GM21723 (cell line): ENCODE measurements around the gene SLC6A11.

ENCODE experiments used
- ATAC-seq: cut with Tn5 transposase; IDR thresholded peaks from one replicate; pipeline ENCODE4 v1.9.1; 2021; ENCODE audit warnings: mild to moderate bottlenecking, moderate library complexity; ENCODE audit not compliant: unreplicated experiment

Gene SLC6A11

DNA sequence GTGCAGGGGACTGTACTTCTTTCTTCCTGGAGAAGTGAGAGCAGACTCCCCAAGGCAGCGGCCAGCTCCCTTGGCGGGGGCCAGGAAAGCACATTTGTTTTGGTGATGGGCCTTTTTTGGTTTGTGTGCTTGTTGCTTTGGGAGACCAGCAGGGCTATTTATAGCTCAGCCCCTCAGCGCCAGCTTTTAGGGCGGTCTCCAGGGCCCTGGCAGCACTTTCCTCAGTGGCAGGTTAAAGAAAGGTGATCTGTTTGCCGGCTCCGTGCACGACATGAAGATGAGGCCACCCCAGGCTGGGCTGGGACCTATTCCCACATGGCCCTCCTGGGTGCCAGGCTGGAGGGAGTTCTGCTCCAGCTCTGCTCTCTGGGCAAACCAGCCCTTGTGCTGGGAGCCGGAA lies 21.8 kb downstream of the SLC6A11 start:
- ATAC-seq, result no peak

DNA sequence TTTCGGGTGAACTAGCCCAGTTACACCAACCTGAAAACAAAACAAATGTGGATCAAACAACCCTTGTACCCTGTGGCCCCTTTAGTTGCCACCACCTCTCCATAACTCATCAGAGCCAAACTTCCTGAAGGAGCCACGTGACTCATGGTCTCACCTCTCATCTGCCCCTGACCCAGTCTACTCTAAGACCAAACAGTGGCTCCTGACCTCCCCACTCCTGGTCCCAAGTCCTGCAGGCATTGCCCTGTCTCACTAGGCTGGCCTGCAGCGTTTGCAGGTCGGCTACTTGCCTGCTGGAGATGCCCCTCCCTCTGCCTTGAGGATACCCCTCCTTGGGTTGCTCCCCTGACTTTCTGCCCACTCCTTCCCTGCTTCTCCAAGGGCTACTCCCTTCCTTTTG lies 23.1 kb downstream of the SLC6A11 start:
- no peak for ATAC-seq

DNA sequence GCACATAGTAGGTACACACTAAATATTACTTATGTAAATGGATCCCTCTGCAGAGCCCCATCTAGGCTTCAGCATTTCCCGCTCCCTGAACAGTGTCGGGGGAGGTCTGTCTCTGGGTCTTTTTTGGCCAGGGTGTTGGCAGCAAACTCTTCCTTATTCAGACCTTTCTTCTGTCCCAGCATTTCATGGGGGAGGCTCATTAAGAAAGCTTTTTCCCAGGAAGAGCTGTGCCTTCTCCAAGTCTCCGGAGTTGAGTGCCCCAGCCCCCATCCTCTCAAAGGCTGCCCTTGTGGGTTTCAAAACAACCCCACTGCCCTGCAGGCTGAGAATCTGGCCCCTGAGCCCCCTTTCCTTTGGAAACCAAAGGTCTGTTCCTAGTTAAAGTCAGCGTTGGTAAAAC lies 25.1 kb downstream of the SLC6A11 start:
- no peak for ATAC-seq

- ATAC-seq, result no peak
Measured at GRCh38 chr3:10843378-10843777, 27.4 kb downstream of the SLC6A11 start.

DNA sequence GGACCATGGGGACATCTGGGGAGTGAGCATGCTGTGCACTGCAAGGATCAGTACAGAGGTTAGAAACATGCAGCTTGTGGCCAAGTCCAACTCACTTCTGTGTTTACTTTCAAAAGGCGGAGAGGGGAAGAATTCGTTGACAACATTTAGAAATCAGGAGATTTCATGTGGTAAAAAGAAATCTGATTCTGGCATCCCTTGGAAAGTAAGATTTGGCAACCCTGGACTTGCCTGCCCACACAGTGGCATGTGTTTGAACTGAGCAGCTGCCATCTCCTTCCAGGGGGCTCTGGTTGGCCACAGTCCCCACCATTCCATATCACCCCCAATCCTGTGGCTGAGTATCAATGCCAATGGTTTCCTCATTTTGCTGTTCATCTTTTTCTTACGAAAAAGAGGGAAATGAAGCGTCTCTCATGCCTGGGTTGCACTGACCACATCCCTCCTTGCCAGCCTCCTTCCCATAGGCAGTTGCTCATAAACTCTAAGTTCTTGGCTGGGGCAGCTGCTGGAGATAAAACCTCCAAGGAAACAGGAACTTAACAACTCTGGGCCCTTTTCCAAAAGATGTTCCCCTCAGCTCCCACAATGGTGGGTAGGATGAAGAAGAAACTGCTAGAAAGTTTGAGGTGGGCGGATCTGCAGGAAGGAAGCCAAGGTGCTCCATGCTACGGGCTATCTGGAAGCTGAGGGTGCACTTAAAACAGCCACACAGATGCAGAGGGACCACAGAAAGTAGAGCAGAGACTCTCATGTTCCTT lies 29.2 kb downstream of the SLC6A11 start:
- ATAC-seq, result no peak

GRCh38 chr3:10845839-10846656 lies 30.0 kb downstream of the SLC6A11 start:
- peak; percentile 68 for ATAC-seq

DNA sequence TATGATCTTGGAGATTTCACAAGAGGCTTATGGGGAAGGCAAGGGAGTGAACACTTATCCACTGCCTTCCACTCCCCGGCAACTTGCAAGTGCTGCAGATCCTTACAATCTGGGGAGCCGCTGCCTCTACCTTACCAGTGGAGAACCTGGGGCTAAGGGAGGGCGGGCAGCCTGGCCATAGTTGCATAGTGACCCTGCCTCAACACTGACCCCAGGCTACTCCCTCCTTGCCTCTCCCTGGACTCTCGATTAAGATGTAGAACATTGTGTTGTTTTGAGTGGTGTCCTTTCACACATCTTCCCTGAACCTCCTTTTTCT lies 30.6 kb downstream of the SLC6A11 start:
- no peak for ATAC-seq

DNA sequence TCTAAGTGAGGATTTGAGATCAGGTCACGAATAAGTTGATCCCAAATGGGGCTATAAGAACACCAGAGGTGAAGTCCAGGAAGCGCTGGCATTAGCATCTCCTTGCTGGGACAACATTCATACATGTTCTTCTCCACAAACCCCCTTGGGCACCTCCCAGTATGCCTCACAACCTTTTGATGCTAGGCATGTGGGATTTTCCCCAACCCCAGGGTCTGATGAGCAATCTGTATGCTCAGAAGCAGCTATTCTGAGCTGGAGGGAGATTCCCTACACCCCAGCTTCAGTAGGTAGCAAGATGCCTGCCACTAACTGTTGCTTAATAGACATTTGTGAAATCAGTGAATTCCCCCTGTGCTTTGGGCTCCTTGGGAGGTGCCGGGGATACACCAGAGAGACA lies 32.2 kb downstream of the SLC6A11 start:
- ATAC-seq, result no peak

- ATAC-seq, result no peak
Measured at GRCh38 chr3:10852066-10852808, 36.2 kb downstream of the SLC6A11 start.

DNA sequence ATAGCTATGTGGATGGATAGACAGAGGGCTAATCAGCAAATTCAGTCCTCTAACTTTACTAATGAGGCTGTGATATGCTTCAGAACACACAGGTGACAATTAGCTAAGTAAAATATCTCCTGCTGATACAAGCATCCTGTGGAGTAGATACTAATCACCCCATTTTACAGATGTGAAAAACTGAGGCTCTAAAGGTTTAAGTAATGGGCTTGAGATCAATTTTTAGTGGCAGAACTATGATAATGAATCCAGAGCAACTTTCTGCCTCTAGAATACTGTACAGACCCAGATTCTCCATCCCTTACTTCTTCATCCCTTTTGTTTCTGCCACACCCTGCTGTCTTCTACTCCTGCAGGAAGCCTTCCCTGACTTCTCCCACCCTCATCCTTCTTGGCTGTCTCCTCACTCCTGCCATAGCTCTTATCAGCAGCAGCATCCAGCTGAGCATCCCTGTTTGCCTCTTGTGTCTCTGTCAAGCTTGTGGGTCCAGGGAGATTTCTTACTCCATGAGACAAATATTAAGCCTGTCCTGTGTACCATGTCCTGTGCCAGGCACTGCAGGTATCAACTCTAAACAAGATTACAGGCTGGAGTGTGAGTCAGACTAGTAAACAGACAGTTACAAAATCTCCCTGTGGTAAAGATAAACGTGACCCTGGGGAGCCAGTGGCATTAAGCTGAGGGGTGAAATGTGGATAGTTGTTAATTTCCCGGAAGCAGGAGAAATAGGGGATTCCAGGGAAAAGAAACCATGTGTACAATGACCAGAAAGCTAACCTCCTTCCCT lies 39.2 kb downstream of the SLC6A11 start:
- no peak for ATAC-seq

DNA sequence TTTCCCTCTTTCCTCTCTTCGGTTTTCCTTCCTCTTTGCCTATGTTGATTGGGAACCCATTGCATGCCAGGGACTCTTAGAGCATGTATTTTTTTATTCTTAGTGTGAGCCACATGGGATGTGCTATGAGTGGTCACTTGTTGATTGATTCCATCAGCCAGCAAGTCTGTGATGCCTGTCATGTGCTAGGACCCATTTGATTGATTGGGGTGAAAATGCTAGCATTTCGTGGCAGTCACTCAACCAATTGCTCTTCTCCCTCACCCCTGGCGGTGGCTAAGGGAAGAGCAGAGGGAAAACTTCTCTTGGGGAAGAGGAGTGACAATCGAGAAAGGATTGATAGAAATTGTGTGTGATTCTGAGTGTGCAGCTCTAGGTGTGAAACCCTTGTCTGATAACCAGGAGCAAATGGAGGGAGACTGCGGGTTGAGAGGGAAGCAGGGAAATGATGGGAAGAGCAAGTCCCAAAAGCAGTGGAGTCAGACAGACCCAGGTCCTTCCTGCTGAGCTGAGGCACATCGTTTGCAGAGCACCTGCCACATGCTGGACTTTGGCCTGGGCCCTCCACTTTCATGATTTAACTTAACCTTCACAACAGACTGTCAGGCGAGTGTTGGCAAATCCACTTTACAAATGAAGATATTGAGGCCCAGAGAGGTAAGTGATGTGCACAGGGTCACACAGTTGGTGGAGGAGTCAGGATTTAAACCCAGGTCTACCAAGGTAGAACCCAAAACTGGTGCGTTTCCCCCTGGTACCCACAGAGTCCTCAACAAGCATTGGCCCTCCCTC lies 40.0 kb downstream of the SLC6A11 start:
- ATAC-seq, result no peak

GRCh38 chr3:10857235-10857634 lies 41.2 kb downstream of the SLC6A11 start:
- no peak for ATAC-seq

- no peak for ATAC-seq
Measured at GRCh38 chr3:10858091-10858490, 42.1 kb downstream of the SLC6A11 start.

DNA sequence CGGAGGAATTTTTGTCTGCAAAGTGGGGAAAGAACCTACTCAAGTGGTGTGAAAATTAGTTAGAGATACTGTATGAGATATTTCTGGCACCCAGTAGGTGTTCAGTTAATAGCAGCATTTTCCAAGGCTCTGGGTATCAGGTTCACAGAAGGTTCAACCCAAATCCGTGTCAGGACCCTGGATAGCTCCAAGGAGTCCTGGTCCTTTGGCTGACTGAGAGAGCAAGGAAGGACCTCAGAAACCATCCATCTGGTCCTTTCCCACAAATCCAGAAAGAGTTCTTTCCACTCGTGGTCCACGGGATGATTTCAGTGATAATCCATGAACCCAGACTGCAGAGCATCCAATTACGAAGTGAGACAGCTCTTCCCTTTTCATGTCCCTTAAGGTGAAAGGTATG lies 51.4 kb downstream of the SLC6A11 start:
- no peak for ATAC-seq

GRCh38 chr3:10869460-10869859 lies 53.4 kb downstream of the SLC6A11 start:
- ATAC-seq, result no peak

GRCh38 chr3:10870296-10870695 lies 54.3 kb downstream of the SLC6A11 start:
- no peak for ATAC-seq

GRCh38 chr3:10873415-10873814 lies 57.4 kb downstream of the SLC6A11 start:
- ATAC-seq, result no peak

- no peak for ATAC-seq
Measured at GRCh38 chr3:10875914-10876313, 59.9 kb downstream of the SLC6A11 start.

- ATAC-seq, result no peak
Measured at GRCh38 chr3:10876661-10877060, 60.6 kb downstream of the SLC6A11 start.

- no peak for ATAC-seq
Measured at GRCh38 chr3:10882851-10883250, 66.8 kb downstream of the SLC6A11 start.
